IMR-90 (cell line): ENCODE measurements around the gene CDKAL1. TPM values are rescaled to one million over a fixed set of nuclear protein-coding genes. Genes with fewer than 3 reads are reported as not detected.

Experiments
- ATAC-seq: fragments of 200-7000 bp; cut with Tn5 transposase; 2 replicates; pipeline ENCODE4 v1.9.1; 2020; ENCODE audit warnings: low read depth, mild to moderate bottlenecking, moderate library complexity
- BruUV-seq: library from RNA; stranded (reverse); fragments of 400-500 nt; replicated peaks from 2 replicates; lab custom pipeline; 2021; lab: Mats Ljungman, UMichigan
- CTCF ChIA-PET: fragments of 300-600 bp; formaldehyde crosslinking; extraction: SDS; loops from one replicate; lab custom pipeline; 2021; ENCODE audit warnings: antibody characterized with exemption; lab: Yijun Ruan, JAX
- POLR2A ChIA-PET: fragments of 300-600 bp; sonication (Branson Sonifier 250); formaldehyde crosslinking; loops from one replicate; lab custom pipeline; 2022; ENCODE audit warnings: antibody characterized with exemption; ENCODE audit not compliant: unreplicated experiment; lab: Charles Lee
- DNase-seq: peaks from one replicate; pipeline ENCODE4 v3.0.0; 2013
- H2AFZ ChIP-seq: replicated peaks from 2 replicates; pipeline ENCODE3; 2013; ENCODE audit warnings: low read length, mild to moderate bottlenecking; ENCODE audit not compliant: poor library complexity
- H2AK5ac ChIP-seq: 2 replicates; pipeline ENCODE4 v1.6.1; 2013; ENCODE audit warnings: low read depth, low read length, inconsistent platforms
- H2AK9ac ChIP-seq: replicated peaks from 2 replicates; pipeline ENCODE3; 2013; ENCODE audit warnings: mild to moderate bottlenecking, low read depth, low read length, moderate library complexity; ENCODE audit not compliant: poor library complexity
- H2BK120ac ChIP-seq: 2 replicates; pipeline ENCODE4 v1.6.1; 2013; ENCODE audit warnings: low read depth, low read length, inconsistent platforms
- H2BK15ac ChIP-seq: 3 replicates; pipeline ENCODE4 v1.6.1; 2013; ENCODE audit warnings: low read depth, low read length, inconsistent platforms
- H2BK20ac ChIP-seq: 2 replicates; pipeline ENCODE4 v1.6.1; 2013; ENCODE audit warnings: low read depth, mild to moderate bottlenecking, inconsistent platforms, low read length, moderate library complexity
- H2BK5ac ChIP-seq: 2 replicates; pipeline ENCODE4 v1.6.1; 2013; ENCODE audit warnings: mild to moderate bottlenecking, low read depth, low read length, inconsistent platforms; ENCODE audit not compliant: poor library complexity, severe bottlenecking
- H3K14ac ChIP-seq: replicated peaks from 2 replicates; pipeline ENCODE4 v1.6.1; 2013; ENCODE audit warnings: low read depth, low read length, inconsistent platforms
- H3K18ac ChIP-seq: 2 replicates; pipeline ENCODE4 v1.6.1; 2013; ENCODE audit warnings: low read depth, low read length, control low read depth
- H3K23ac ChIP-seq: 2 replicates; pipeline ENCODE4 v1.6.1; 2013; ENCODE audit warnings: low read depth, low read length, inconsistent platforms
- H3K27ac ChIP-seq: 2 replicates; pipeline ENCODE4 v1.5.1; 2013; ENCODE audit warnings: mild to moderate bottlenecking, control low read depth, low read length; ENCODE audit not compliant: insufficient read depth
- H3K27me3 ChIP-seq: 2 replicates; pipeline ENCODE4 v1.6.1; 2013; ENCODE audit warnings: low read length; ENCODE audit not compliant: control insufficient read depth, insufficient read depth
- H3K36me3 ChIP-seq: 2 replicates; pipeline ENCODE4 v1.6.1; 2013; ENCODE audit warnings: low read length, mixed read lengths; ENCODE audit not compliant: control insufficient read depth, insufficient read depth
- H3K4ac ChIP-seq: 2 replicates; pipeline ENCODE4 v1.6.1; 2013; ENCODE audit warnings: low read depth, low read length, inconsistent platforms
- H3K4me1 ChIP-seq: 2 replicates; pipeline ENCODE4 v1.6.1; 2013; ENCODE audit warnings: low read length, mixed read lengths; ENCODE audit not compliant: control insufficient read depth, insufficient read depth
- H3K4me2 ChIP-seq: 2 replicates; pipeline ENCODE4 v1.6.1; 2013; ENCODE audit warnings: low read depth, mild to moderate bottlenecking, control low read depth, low read length, moderate library complexity
- H3K4me3 ChIP-seq: 2 replicates; pipeline ENCODE4 v1.5.1; 2013; ENCODE audit warnings: low read depth, mild to moderate bottlenecking, control low read depth, low read length, moderate library complexity; ENCODE audit not compliant: insufficient read depth
- H3K56ac ChIP-seq: 2 replicates; pipeline ENCODE4 v1.6.1; 2013; ENCODE audit warnings: low read length, inconsistent platforms; ENCODE audit not compliant: insufficient read depth; ENCODE audit errors: extremely low read depth
- H3K79me1 ChIP-seq, 2 experiments: 2 replicates each; pipeline ENCODE4 v1.6.1; 2013; ENCODE audit warnings: low read length in 2 of 2, inconsistent platforms in 1 of 2, low read depth in 1 of 2
- H3K9ac ChIP-seq: 2 replicates; pipeline ENCODE4 v1.6.1; 2013; ENCODE audit warnings: low read depth, low read length, control low read depth
- H3K9me1 ChIP-seq: 2 replicates; pipeline ENCODE4 v1.6.1; 2013; ENCODE audit warnings: low read length, inconsistent platforms; ENCODE audit not compliant: insufficient read depth
- H3K9me3 ChIP-seq: 2 replicates; pipeline ENCODE4 v1.6.1; 2013; ENCODE audit warnings: low read length; ENCODE audit not compliant: control insufficient read depth, insufficient read depth
- H4K20me1 ChIP-seq: 2 replicates; pipeline ENCODE4 v1.6.1; 2013; ENCODE audit warnings: low read length, inconsistent platforms; ENCODE audit not compliant: insufficient read depth
- H4K5ac ChIP-seq: 2 replicates; pipeline ENCODE4 v1.6.1; 2013; ENCODE audit warnings: mild to moderate bottlenecking, low read depth, low read length, control low read depth
- H4K8ac ChIP-seq, 2 experiments: 2 replicates each; pipeline ENCODE4 v1.6.1; 2013; ENCODE audit warnings: low read depth in 2 of 2, low read length in 2 of 2, control low read depth in 1 of 2, inconsistent platforms in 1 of 2
- H4K91ac ChIP-seq: 2 replicates; pipeline ENCODE4 v1.6.1; 2013; ENCODE audit warnings: low read depth, low read length, inconsistent platforms; ENCODE audit not compliant: insufficient read depth
- BHLHE40 ChIP-seq: fragments of 150-350 bp; IDR thresholded peaks from 2 replicates; pipeline ENCODE4 v1.6.1; 2016; ENCODE audit warnings: mild to moderate bottlenecking, low read depth, low read length
- CEBPB ChIP-seq: IDR thresholded peaks from 2 replicates; pipeline ENCODE4 v1.6.1; 2012; ENCODE audit warnings: low read depth, low read length, improper control_type of control experiment
- CHD1 ChIP-seq: IDR thresholded peaks from 2 replicates; pipeline ENCODE4 v1.6.1; 2012; ENCODE audit warnings: low read depth, low read length, improper control_type of control experiment
- CTCF ChIP-seq: conservative IDR thresholded peaks from 2 replicates; pipeline ENCODE4 v1.5.1; 2012; ENCODE audit warnings: mild to moderate bottlenecking, low read depth, low read length, improper control_type of control experiment
- ELK1 ChIP-seq: fragments of 150-350 bp; IDR thresholded peaks from 2 replicates; pipeline ENCODE4 v1.6.1; 2016; ENCODE audit warnings: low read depth, mild to moderate bottlenecking, low read length, moderate library complexity, borderline replicate concordance
- FOS ChIP-seq: fragments of 150-350 bp; IDR thresholded peaks from 2 replicates; pipeline ENCODE4 v1.6.1; 2016; ENCODE audit warnings: low read depth, low read length
- MAFK ChIP-seq: IDR thresholded peaks from 2 replicates; pipeline ENCODE4 v1.6.1; 2012; ENCODE audit warnings: low read depth, low read length, improper control_type of control experiment
- MAZ ChIP-seq: IDR thresholded peaks from 2 replicates; pipeline ENCODE4 v1.6.1; 2012; ENCODE audit warnings: low read depth, mild to moderate bottlenecking, low read length, improper control_type of control experiment, moderate library complexity, borderline replicate concordance
- MXI1 ChIP-seq: IDR thresholded peaks from 2 replicates; pipeline ENCODE4 v1.6.1; 2012; ENCODE audit warnings: low read depth, mild to moderate bottlenecking, low read length, moderate library complexity, borderline replicate concordance
- NFE2L2 ChIP-seq: fragments of 150-350 bp; IDR thresholded peaks from 2 replicates; pipeline ENCODE4 v1.6.1; 2016; ENCODE audit warnings: low read depth, mild to moderate bottlenecking, low read length
- POLR2A ChIP-seq: IDR thresholded peaks from 2 replicates; pipeline ENCODE4 v1.6.1; 2012; ENCODE audit warnings: mild to moderate bottlenecking, low read depth, low read length
- RAD21 ChIP-seq: IDR thresholded peaks from 2 replicates; pipeline ENCODE4 v1.6.1; 2012; ENCODE audit warnings: low read length, improper control_type of control experiment
- RCOR1 ChIP-seq: IDR thresholded peaks from 2 replicates; pipeline ENCODE4 v1.6.1; 2012; ENCODE audit warnings: mild to moderate bottlenecking, low read length, improper control_type of control experiment; ENCODE audit not compliant: insufficient replicate concordance
- RFX5 ChIP-seq: IDR thresholded peaks from 2 replicates; pipeline ENCODE4 v1.8.0; 2012; ENCODE audit warnings: low read depth, mild to moderate bottlenecking, low read length, moderate library complexity
- SMC3 ChIP-seq: fragments of 150-350 bp; IDR thresholded peaks from 2 replicates; pipeline ENCODE4 v1.6.1; 2016; ENCODE audit warnings: low read depth, mild to moderate bottlenecking, antibody characterized with exemption, low read length, moderate library complexity
- USF2 ChIP-seq: fragments of 150-350 bp; IDR thresholded peaks from 2 replicates; pipeline ENCODE4 v1.6.1; 2017; ENCODE audit warnings: mild to moderate bottlenecking, antibody characterized with exemption, low read length, low read depth
- WGBS, 2 experiments: methylation state at CpG; one replicate each; pipeline versions ENCODE4 v1.1.5 to v1.1.7; 2013; ENCODE audit warnings: missing lambda C conversion rate in 2 of 2; ENCODE audit not compliant: insufficient read length in 1 of 2; ENCODE audit errors: extremely low coverage in 2 of 2; 5-methylcytosine and 5-hydroxymethylcytosine counted together
- dilution Hi-C: fragments of 300-500 bp; cut with HindIII; formaldehyde crosslinking; loops from one replicate; pipeline ENCODE4 v1.14.3; 2018; ENCODE audit warnings: low sequenced_read_pairs; ENCODE audit not compliant: unreplicated experiment
- in situ Hi-C: fragments of 300-500 bp; cut with MboI; formaldehyde crosslinking; loops from 3 replicates; pipeline ENCODE4 v1.14.3; 2019; ENCODE audit warnings: low sequenced_read_pairs, inconsistent platforms, mixed read lengths
- intact Hi-C: fragments of 100-400 bp; cut with micrococcal nuclease; formaldehyde crosslinking; loops from 2 replicates; pipeline ENCODE4 v1.10.0; 2022
- polyA plus RNA-seq, 3 experiments: library from polyadenylated mRNA; depleted of rRNA; stranded (reverse); fragments of >200 nt; gene quantifications; 2 replicates each; pipeline ENCODE4 v1.2.3, GENCODE V29; 2012; ENCODE audit warnings: low replicate concordance in 1 of 3
- total RNA-seq: library from RNA; depleted of rRNA; stranded (reverse); fragments of >200 nt; gene quantifications from 2 replicates; pipeline ENCODE4 v1.2.3, GENCODE V29; 2012

The CDKAL1 gene
- total and polyA plus RNA-seq, 2 of the 4 experiments (the other 2 are of a cell fraction): 3.7 to 13.1 TPM

- no peak overlapping the region for H3K27ac ChIP-seq
- ChIA-PET CTCF (no interaction called here), POLR2A (no interaction called here)
- H3K79me1 ChIP-seq: peaks cover 3% of the 10 kb centered on the region in 2 experiments; a peak in 2 of 4 replicates
- no peak overlapping the region for H2BK15ac ChIP-seq
- peak; percentile 27 for ATAC-seq
- no peak overlapping the region for H3K18ac ChIP-seq
- dilution Hi-C loops (no loop called here), in situ Hi-C loops (no loop called here), intact Hi-C loops (no loop called here)
- no peaks in the 10 kb centered on the region for H3K27me3 ChIP-seq
- 0 out of 2 replicates have a peak overlapping the region, but pooled peaks have one; percentile 1 for H2BK20ac ChIP-seq
- BruUV-seq: no TSS peak
- no peak overlapping the region; the same call in 1 of the 2 replicates for H3K14ac ChIP-seq
- no peak overlapping the region for H3K4me3 ChIP-seq
- no CpG with 5 or more reads among the region's 2 CpGs for WGBS, 2 experiments
- no peak for TF ChIP-seq RAD21
- TF ChIP-seq BHLHE40: no peak
- TF ChIP-seq MAZ: no peak
- TF ChIP-seq MXI1: no peak
- TF ChIP-seq RFX5: no peak
- no peak for TF ChIP-seq CEBPB
- no peak for TF ChIP-seq SMC3
- TF ChIP-seq NFE2L2: no peak
- no peak for TF ChIP-seq CHD1
- no peak for TF ChIP-seq FOS
- TF ChIP-seq POLR2A: no peak
- no peak for TF ChIP-seq MAFK
- TF ChIP-seq RCOR1: no peak
- no peak for TF ChIP-seq USF2
- TF ChIP-seq ELK1: no peak
- no peak for TF ChIP-seq CTCF
- no peaks in the 10 kb centered on the region for H3K36me3 ChIP-seq
- no peak overlapping the region for H4K8ac ChIP-seq
- no peak overlapping the region for H4K91ac ChIP-seq
- DNase-seq: peak; percentile 22
- no peak overlapping the region for H2AK5ac ChIP-seq
- no peak overlapping the region; the same call in 1 of the 2 replicates for H3K4me2 ChIP-seq
- no peaks in the 10 kb centered on the region for H3K9me3 ChIP-seq
- no peaks in the 10 kb centered on the region for H3K9me1 ChIP-seq
- H4K5ac ChIP-seq: no peak overlapping the region
- no peaks in the 10 kb centered on the region for H4K20me1 ChIP-seq
- H2AFZ ChIP-seq: no peak overlapping the region
- no peak overlapping the region for H2BK5ac ChIP-seq
- no peak overlapping the region for H3K23ac ChIP-seq
- no peak overlapping the region for H3K4ac ChIP-seq
- H3K9ac ChIP-seq: no peak overlapping the region
- no peak overlapping the region for H3K56ac ChIP-seq
- no peak overlapping the region for H2AK9ac ChIP-seq
- H3K4me1 ChIP-seq: peaks cover 4% of the 10 kb centered on the region
- H2BK120ac ChIP-seq: no peak overlapping the region
Observed at GRCh38 chr6:20817806-20818320, 283.6 kb downstream of the CDKAL1 start.
